ENCODE results near the gene YIPF7. TPM values are rescaled to one million over a fixed set of nuclear protein-coding genes. Genes with fewer than 3 reads are reported as not detected.

YIPF7 gene
- total RNA-seq (not detected), polyA plus RNA-seq (0.09 TPM)

- DNase-seq (ENCODE audit: extremely low spot score): no peak
- WGBS: 45% methylated on average over 1 of the region's 1 CpG
- Histone ChIP-seq H3K4me1 (ENCODE audit: insufficient read depth) (no peaks in the 10 kb centered on the region), H3K4me3 (ENCODE audit: low read depth, low read length) (no peak within 1 kb of the TSS), H3K27ac (ENCODE audit: low read depth) (no peak within 1 kb of the TSS), H3K36me3 (ENCODE audit: insufficient read depth) (no peaks in the 10 kb centered on the region)
Observed at GRCh38 chr4:44651425-44651824, at the start of gene YIPF7. Gene YIPF7, minus strand, starts transcription at chr4:44651625. Its CDS starts 1,525 bp downstream, at chr4:44650100.

DNA sequence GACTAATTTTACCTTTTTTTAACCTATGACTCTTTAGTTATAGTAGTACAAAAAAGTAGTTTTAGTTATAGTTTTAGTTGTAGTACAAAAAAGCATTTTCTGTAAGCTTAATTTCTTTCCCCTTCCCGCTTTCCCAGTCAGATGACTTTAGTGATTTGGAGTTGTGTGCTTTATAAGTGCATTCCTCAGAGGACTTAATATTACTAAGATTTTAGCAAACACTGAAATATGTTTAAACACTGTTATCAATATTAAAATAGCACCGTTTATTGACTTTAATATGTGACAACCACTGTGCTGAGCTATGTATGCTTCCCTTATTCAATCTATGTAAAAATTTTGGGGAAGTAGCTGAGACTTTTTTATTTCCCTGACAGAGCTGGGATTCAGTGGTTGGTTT is 49.6 kb upstream of the YIPF7 start:
- DNase-seq (ENCODE audit: extremely low spot score): no peak
- Histone ChIP-seq H3K4me3 (ENCODE audit: low read depth, low read length) (no peak overlapping the region), H3K4me1 (ENCODE audit: insufficient read depth) (peaks cover 2% of the 10 kb centered on the region), H3K36me3 (ENCODE audit: insufficient read depth) (peaks cover 4% of the 10 kb centered on the region), H3K27ac (ENCODE audit: low read depth) (no peak overlapping the region)
- WGBS: 88% methylated on average over 2 of the region's 2 CpGs

DNA sequence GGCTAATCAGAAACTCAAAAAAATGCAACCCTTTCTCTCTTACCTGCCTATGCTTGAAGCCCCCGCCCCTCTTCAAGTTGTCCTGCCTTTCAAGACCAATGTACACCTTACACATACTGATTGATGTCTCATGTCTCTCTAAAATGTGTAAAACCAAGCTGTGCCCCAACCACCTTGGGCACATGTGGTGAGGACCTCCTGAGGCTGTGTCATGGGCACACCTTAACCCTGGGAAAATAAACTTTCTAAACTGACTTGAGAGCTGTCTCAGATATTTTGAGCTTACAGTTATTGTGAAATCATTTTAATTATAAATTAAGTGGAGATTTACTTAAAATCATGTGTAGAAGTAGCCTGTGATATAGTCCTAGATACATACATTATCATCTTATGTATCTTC is 49.0 kb upstream of the YIPF7 start:
- DNase-seq (ENCODE audit: extremely low spot score): no peak
- Histone ChIP-seq H3K27ac (ENCODE audit: low read depth) (no peak overlapping the region), H3K36me3 (ENCODE audit: insufficient read depth) (peaks cover 4% of the 10 kb centered on the region), H3K4me3 (ENCODE audit: low read depth, low read length) (no peak overlapping the region), H3K4me1 (ENCODE audit: insufficient read depth) (peaks cover 2% of the 10 kb centered on the region)
- 95% methylated on average over 1 of the region's 1 CpG for WGBS

DNA sequence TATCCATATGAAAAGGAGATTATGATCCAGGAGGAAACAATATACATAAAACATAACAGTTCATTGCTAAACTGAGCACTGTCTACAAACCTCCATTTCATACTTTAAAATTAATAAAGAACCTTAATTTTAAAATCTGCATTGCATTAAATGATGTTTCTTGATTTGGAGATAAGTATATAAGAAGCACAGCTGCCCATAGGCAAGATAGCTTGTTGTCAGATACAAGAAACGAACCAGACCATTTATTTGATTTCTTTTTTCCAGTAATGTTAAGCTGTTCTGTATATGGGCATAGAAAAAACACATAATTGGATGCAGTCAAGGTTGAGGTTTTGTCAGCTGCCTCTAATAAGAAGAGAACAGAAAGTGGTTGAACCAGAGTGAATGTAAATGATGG is 33.2 kb upstream of the YIPF7 start:
- peaks cover 4% of the 10 kb centered on the region for H3K36me3 ChIP-seq (ENCODE audit: insufficient read depth)
- no peak for DNase-seq (ENCODE audit: extremely low spot score)

DNA sequence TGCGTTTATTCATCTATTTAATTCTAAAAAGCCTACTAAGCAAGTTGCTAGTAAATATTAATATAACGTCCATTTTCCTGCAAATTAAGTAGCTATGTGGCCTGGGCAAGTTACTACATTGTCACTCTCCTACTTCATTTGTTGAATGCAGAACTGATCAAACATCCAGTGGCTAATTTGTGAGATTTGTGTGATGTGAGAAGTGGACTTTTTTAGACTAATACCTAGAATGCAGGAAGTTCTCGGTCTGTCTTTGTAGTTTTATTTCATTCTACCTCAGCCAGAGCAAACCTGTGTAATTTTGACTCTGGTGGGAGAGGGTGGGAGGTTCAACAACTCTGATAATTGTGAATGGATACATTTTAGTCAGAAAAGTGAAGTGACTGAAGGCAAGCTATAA is 27.6 kb upstream of the YIPF7 start:
- Histone ChIP-seq H3K27ac (ENCODE audit: low read depth) (no peak overlapping the region), H3K4me3 (ENCODE audit: low read depth, low read length) (peak overlapping the region; percentile 95), H3K4me1 (ENCODE audit: insufficient read depth) (no peaks in the 10 kb centered on the region), H3K36me3 (ENCODE audit: insufficient read depth) (no peaks in the 10 kb centered on the region)
- DNase-seq (ENCODE audit: extremely low spot score): no peak
- WGBS: 2% methylated on average over 3 of the region's 3 CpGs

More for the DNA sequence above, 33.2 kb upstream of the YIPF7 start:
- Histone ChIP-seq H3K4me1 (ENCODE audit: insufficient read depth) (no peaks in the 10 kb centered on the region), H3K27ac (ENCODE audit: low read depth) (no peak overlapping the region), H3K4me3 (ENCODE audit: low read depth, low read length) (no peak overlapping the region)
- WGBS: 90% methylated on average over 1 of the region's 1 CpG

DNA sequence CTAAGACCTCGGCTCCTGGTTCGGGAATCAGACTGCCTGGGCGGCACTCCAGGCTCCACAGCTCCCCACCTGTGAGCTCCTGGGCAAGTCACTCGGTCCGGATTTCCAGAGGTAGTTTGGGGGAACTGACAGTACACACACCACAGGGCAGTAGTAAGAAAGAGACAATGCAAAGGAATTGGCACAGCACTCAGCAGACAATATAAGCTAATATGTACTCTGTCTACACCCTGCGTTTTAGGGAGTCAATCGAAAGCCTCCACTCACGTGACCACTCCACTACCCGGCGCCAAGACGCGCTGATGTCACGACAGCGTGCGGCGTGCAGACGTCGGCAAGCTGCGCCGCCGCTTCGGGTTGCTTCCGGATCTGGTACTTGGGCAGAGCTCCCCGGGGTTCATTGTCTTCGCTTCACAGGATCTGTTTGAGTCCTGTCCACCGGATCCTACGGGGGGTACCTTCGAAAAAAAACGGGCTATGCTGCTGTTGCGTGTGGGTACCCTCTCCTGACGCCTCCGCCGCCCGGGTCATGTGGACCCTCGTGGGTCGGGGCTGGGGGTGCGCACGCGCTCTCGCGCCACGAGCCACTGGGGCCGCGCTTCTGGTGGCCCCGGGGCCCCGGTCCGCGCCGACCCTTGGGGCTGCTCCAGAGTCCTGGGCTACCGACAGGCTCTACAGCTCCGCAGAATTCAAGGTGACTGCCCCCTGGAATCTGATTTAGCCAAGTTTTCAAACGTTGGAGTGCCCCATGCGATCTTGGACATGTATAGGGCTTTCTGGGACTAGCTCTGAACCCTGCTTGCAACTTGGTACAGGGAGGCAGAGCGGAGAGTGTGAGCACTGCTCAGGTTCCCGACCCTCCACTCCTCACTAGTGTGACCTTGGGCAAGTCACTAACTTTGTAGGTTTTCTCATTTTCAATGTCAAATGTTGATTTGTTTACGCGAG is 26.9 kb upstream of the YIPF7 start, which contains the start of gene GUF1:
GUF1 (plus strand) TSS at position 327 of the 948 bp plus-strand sequence; CDS start at position 530, 203 bp downstream.
- peak; percentile 76 for DNase-seq (ENCODE audit: extremely low spot score)
- Histone ChIP-seq H3K4me1 (ENCODE audit: insufficient read depth) (no peaks in the 10 kb centered on the region), H3K4me3 (ENCODE audit: low read depth, low read length) (peak within 1 kb of the TSS; percentile 95), H3K36me3 (ENCODE audit: insufficient read depth) (no peaks in the 10 kb centered on the region), H3K27ac (ENCODE audit: low read depth) (peak within 1 kb of the TSS; percentile 88)
- under 1% methylated on average over 57 of the region's 57 CpGs for WGBS

DNA sequence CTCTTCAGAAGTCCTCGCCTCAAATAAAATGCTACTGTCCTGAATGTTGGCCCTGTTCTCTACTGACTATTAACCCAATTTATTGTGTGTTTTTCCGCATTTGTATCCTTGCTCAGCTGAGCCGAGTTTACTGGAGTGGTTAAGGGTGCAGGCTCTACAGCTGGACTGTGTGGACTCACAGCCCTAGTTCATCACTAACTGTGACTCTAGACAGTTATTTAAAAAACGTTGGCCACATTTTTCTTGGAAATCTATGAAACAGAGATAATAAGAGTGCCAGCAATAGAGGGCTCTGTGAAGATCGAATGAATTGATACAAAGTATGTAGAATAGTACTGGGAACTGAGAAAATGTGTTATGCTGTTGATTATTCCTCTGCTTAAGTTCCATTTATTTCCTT is 23.9 kb upstream of the YIPF7 start:
- 66% methylated on average over 5 of the region's 5 CpGs for WGBS
- no peak overlapping the region for H3K4me3 ChIP-seq (ENCODE audit: low read depth, low read length)
- no peaks in the 10 kb centered on the region for H3K4me1 ChIP-seq (ENCODE audit: insufficient read depth)
- no peak for DNase-seq (ENCODE audit: extremely low spot score)
- no peak overlapping the region for H3K27ac ChIP-seq (ENCODE audit: low read depth)
- H3K36me3 ChIP-seq (ENCODE audit: insufficient read depth): no peaks in the 10 kb centered on the region

GRCh38 chr4:44674471-44674870 is 23.0 kb upstream of the YIPF7 start:
- no peaks in the 10 kb centered on the region for H3K4me1 ChIP-seq (ENCODE audit: insufficient read depth)
- no peak overlapping the region for H3K27ac ChIP-seq (ENCODE audit: low read depth)
- no peaks in the 10 kb centered on the region for H3K36me3 ChIP-seq (ENCODE audit: insufficient read depth)
- H3K4me3 ChIP-seq (ENCODE audit: low read depth, low read length): no peak overlapping the region
- WGBS: 74% methylated on average over 1 of the region's 1 CpG
- no peak for DNase-seq (ENCODE audit: extremely low spot score)

DNA sequence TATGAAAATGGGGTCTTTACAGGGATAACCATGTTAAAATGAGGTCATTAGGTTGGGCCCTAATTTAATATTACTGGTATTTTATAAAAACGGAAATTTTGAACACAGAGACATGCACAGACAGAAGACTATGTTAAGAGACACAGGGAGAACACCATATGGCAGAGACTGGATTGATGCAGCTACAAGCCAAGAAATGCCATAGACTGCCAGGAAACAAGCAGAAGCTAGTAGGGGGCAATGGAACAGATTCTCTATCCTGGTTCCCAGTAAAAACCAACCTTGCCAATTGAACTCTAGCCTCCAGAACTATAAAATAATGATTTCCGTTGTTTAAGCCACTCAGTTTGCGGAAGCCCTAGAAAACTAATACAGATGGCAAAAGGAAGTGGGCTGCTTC is 20.2 kb upstream of the YIPF7 start:
- no peak for DNase-seq (ENCODE audit: extremely low spot score)
- H3K36me3 ChIP-seq (ENCODE audit: insufficient read depth): no peaks in the 10 kb centered on the region
- 85% methylated on average over 3 of the region's 3 CpGs for WGBS

GRCh38 chr4:44670506-44671199 is 19.2 kb upstream of the YIPF7 start:
- Histone ChIP-seq H3K4me3 (ENCODE audit: low read depth, low read length) (no peak overlapping the region), H3K4me1 (ENCODE audit: insufficient read depth) (no peaks in the 10 kb centered on the region), H3K36me3 (ENCODE audit: insufficient read depth) (no peaks in the 10 kb centered on the region), H3K27ac (ENCODE audit: low read depth) (no peak overlapping the region)
- no peak for DNase-seq (ENCODE audit: extremely low spot score)
- 45% methylated on average over 4 of the region's 4 CpGs for WGBS

More for the DNA sequence above, 20.2 kb upstream of the YIPF7 start:
- H3K4me1 ChIP-seq (ENCODE audit: insufficient read depth): no peaks in the 10 kb centered on the region
- no peak overlapping the region for H3K4me3 ChIP-seq (ENCODE audit: low read depth, low read length)
- H3K27ac ChIP-seq (ENCODE audit: low read depth): no peak overlapping the region

- Histone ChIP-seq H3K4me1 (ENCODE audit: insufficient read depth) (no peaks in the 10 kb centered on the region), H3K36me3 (ENCODE audit: insufficient read depth) (no peaks in the 10 kb centered on the region), H3K4me3 (ENCODE audit: low read depth, low read length) (no peak overlapping the region), H3K27ac (ENCODE audit: low read depth) (no peak overlapping the region)
- no peak for DNase-seq (ENCODE audit: extremely low spot score)
- 60% methylated on average over 2 of the region's 2 CpGs for WGBS
Observed at GRCh38 chr4:44668526-44668925, 17.1 kb upstream of the YIPF7 start.

DNA sequence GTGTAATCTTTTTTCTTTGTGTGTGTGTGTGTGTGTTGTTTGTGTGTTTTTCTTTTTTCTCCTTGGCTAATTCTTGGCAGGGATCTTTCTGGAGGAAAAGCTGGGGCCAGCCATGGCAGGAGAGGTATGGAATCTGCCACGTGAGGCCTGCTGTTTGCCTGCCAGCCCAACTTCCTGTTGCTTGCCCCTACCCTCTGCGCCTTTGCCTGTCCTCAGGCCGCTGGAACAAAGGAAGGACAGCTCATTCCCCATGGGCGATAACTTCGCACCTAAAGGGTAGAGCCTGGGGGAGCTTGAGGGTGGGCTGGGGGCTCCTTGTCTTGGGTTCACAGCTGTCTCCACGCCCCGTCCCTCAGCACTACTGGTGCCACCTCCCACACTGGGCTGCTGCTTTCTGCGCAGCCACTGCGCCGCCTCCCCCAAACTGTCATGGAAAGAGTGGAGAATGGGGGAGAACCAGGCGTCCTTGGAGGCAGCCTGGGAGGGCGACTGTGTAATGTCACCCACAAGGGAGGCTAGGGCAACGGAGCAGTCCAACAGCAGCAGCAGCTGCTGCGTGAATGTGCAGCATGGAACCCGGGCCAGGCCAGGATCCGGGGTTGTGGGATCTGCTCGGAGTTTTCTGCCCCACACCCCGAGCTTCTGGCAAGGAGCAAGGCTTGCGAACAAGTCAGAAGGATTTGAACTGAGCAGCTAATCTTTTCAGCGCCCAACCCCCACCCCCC is 12.3 kb upstream of the YIPF7 start:
- 83% methylated on average over 20 of the region's 20 CpGs for WGBS

GRCh38 chr4:44662623-44663005 is 11.2 kb upstream of the YIPF7 start:
- Histone ChIP-seq H3K4me1 (ENCODE audit: insufficient read depth) (no peaks in the 10 kb centered on the region), H3K36me3 (ENCODE audit: insufficient read depth) (no peaks in the 10 kb centered on the region), H3K27ac (ENCODE audit: low read depth) (no peak overlapping the region), H3K4me3 (ENCODE audit: low read depth, low read length) (no peak overlapping the region)
- DNase-seq (ENCODE audit: extremely low spot score): no peak
- 57% methylated on average over 2 of the region's 2 CpGs for WGBS

More for the DNA sequence above, 12.3 kb upstream of the YIPF7 start:
- no peaks in the 10 kb centered on the region for H3K36me3 ChIP-seq (ENCODE audit: insufficient read depth)
- DNase-seq (ENCODE audit: extremely low spot score): no peak
- H3K4me1 ChIP-seq (ENCODE audit: insufficient read depth): no peaks in the 10 kb centered on the region
- no peak overlapping the region for H3K4me3 ChIP-seq (ENCODE audit: low read depth, low read length)
- no peak overlapping the region for H3K27ac ChIP-seq (ENCODE audit: low read depth)

All from urinary bladder (tissue), 4 donors.